Suprapubic skin (tissue), 4 donors: ENCODE measurements around the gene DRD2.

Source experiments
- POLR2A ChIP-seq, 2 donors: fragments of 450-650 bp; IDR thresholded peaks; one replicate each; pipeline ENCODE4 v1.6.1; 2017; ENCODE audit warnings: antibody characterized with exemption in 2 of 2, mild to moderate bottlenecking in 2 of 2, moderate library complexity in 2 of 2
- POLR2AphosphoS5 ChIP-seq, 3 donors: sonication (generic); formaldehyde crosslinking; IDR thresholded peaks; one replicate each; pipeline ENCODE4 v1.6.1; 2017; ENCODE audit warnings: antibody characterized with exemption in 3 of 3
- TF ChIP-seq, protein P1 (sequence below), 2 donors: fragments of 200-600 bp in 1 of 2; fragments of 450-650 bp in 1 of 2; sonication (generic) in 1 of 2; IDR thresholded peaks; one replicate each; pipeline ENCODE4 v1.5.1; 2016 to 2019; ENCODE audit warnings: antibody characterized with exemption in 2 of 2, mild to moderate bottlenecking in 1 of 2, moderate library complexity in 1 of 2

DNA sequence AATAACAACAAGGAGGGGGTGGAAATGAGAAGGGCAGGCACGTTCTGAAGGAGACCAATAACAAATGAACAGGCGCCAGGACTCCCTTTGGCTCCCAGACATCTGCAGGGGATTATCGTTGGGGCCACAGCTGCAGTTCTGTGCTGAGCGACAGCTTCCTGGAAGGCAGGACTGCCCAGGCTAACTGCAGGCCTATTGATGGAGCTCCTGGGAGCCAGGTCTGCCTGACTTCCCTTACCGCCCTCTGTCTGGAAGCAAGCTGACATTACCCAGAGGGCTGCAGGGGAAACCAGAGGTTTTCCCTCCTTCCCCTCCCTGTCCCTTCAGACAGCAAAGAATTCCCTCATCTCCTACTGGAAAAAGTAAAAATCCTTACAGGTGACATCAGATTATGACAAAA lies 5.0 kb downstream of the DRD2 start:
- no peak for TF ChIP-seq POLR2A (IDR thresholded peaks at IDR 0.05)
- TF ChIP-seq, protein P1, sequence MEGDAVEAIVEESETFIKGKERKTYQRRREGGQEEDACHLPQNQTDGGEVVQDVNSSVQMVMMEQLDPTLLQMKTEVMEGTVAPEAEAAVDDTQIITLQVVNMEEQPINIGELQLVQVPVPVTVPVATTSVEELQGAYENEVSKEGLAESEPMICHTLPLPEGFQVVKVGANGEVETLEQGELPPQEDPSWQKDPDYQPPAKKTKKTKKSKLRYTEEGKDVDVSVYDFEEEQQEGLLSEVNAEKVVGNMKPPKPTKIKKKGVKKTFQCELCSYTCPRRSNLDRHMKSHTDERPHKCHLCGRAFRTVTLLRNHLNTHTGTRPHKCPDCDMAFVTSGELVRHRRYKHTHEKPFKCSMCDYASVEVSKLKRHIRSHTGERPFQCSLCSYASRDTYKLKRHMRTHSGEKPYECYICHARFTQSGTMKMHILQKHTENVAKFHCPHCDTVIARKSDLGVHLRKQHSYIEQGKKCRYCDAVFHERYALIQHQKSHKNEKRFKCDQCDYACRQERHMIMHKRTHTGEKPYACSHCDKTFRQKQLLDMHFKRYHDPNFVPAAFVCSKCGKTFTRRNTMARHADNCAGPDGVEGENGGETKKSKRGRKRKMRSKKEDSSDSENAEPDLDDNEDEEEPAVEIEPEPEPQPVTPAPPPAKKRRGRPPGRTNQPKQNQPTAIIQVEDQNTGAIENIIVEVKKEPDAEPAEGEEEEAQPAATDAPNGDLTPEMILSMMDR (IDR thresholded peaks at IDR 0.05) = no peak
- TF ChIP-seq POLR2AphosphoS5 (IDR thresholded peaks at IDR 0.05) = no peak
